ENCODE measurements around the gene ASMTL. TPM values are rescaled to one million over a fixed set of nuclear protein-coding genes. Genes with fewer than 3 reads are reported as not detected.
"Not testable (repeated sequence)": the region's sequence is repeated elsewhere in the genome, so short reads cannot be mapped to it uniquely, and the experiment has no call there.

ASMTL gene
- total and polyA plus RNA-seq, 2 experiments from 2014 or later: 53.7 to 61.2 TPM

- TF ChIP-seq ZNF331 (CRISPR knock-in tag; IDR thresholded peaks at IDR 0.05; ENCODE audit: low read depth): no peak
These were observed 45.7 kb downstream of the ASMTL start (continued) for GRCh38 chrX:1407035-1407434.

GRCh38 chrX:1405769-1406168 lies 46.9 kb downstream of the ASMTL start:
- not testable (repeated sequence) for H3K27ac Mint-ChIP-seq; H3K79me2 ChIP-seq (replicated peaks; ENCODE audit: insufficient read depth); DNase-seq (ENCODE audit: low spot score); H3K27ac ChIP-seq (ENCODE audit: low read depth); H3K27me3 ChIP-seq (ENCODE audit: insufficient read depth); H3K4me3 Mint-ChIP-seq; H3K9me3 Mint-ChIP-seq; ATAC-seq; H3K27me3 Mint-ChIP-seq (ENCODE audit: insufficient read depth, low read depth, poor library complexity); H4K20me1 ChIP-seq (replicated peaks; ENCODE audit: insufficient read depth); H3K4me1 ChIP-seq (ENCODE audit: insufficient read depth); H3K4me3 ChIP-seq; H3K4me1 Mint-ChIP-seq; H3K4me2 ChIP-seq; H2AFZ ChIP-seq
- H3K36me3 Mint-ChIP-seq (ENCODE audit: low read depth): peaks cover 14% of the 10 kb centered on the region
- H3F3A ChIP-seq (replicated peaks; ENCODE audit: low read depth): 0 out of 2 replicates have a peak, but pooled peaks cover 10% of the 10 kb centered on the region
- H3K36me3 ChIP-seq (ENCODE audit: insufficient read depth): peaks cover 39% of the 10 kb centered on the region
- H3K9me2 ChIP-seq (ENCODE audit: insufficient read depth): peaks cover 25% of the 10 kb centered on the region

GRCh38 chrX:1403867-1404266 lies 48.8 kb downstream of the ASMTL start:
- not testable (repeated sequence) for H3K4me2 ChIP-seq; H3K27ac Mint-ChIP-seq; H3K4me1 Mint-ChIP-seq; H3K9me3 Mint-ChIP-seq; H3K27ac ChIP-seq (ENCODE audit: low read depth); H3K4me3 ChIP-seq; H3K4me1 ChIP-seq (ENCODE audit: insufficient read depth); H3K27me3 Mint-ChIP-seq (ENCODE audit: insufficient read depth, low read depth, poor library complexity); H3K79me2 ChIP-seq (replicated peaks; ENCODE audit: insufficient read depth); DNase-seq (ENCODE audit: low spot score); H2AFZ ChIP-seq; ATAC-seq; H3K27me3 ChIP-seq (ENCODE audit: insufficient read depth); H3K4me3 Mint-ChIP-seq
- Histone ChIP-seq H4K20me1 (replicated peaks; ENCODE audit: insufficient read depth) (peaks cover 11% of the 10 kb centered on the region), H3F3A (replicated peaks; ENCODE audit: low read depth) (0 out of 2 replicates have a peak, but pooled peaks cover 20% of the 10 kb centered on the region), H3K9me2 (ENCODE audit: insufficient read depth) (peaks cover 25% of the 10 kb centered on the region), H3K36me3 (ENCODE audit: insufficient read depth) (peaks cover 39% of the 10 kb centered on the region)
- peaks cover 27% of the 10 kb centered on the region; the same call in 2 of the 3 replicates for H3K36me3 Mint-ChIP-seq (ENCODE audit: low read depth)

- Histone ChIP-seq H4K20me1 (replicated peaks; ENCODE audit: insufficient read depth) (peaks cover 11% of the 10 kb centered on the region), H3K79me2 (replicated peaks; ENCODE audit: insufficient read depth) (no peaks in the 10 kb centered on the region), H3K27ac (ENCODE audit: low read depth) (no peak overlapping the region), H3K36me3 (ENCODE audit: insufficient read depth) (peaks cover 39% of the 10 kb centered on the region), H3K27me3 (ENCODE audit: insufficient read depth) (no peaks in the 10 kb centered on the region), H3K4me3 (no peak overlapping the region), H3F3A (replicated peaks; ENCODE audit: low read depth) (0 out of 2 replicates have a peak, but pooled peaks cover 20% of the 10 kb centered on the region), H3K4me2 (no peak overlapping the region), H3K4me1 (ENCODE audit: insufficient read depth) (no peaks in the 10 kb centered on the region), H3K9me2 (ENCODE audit: insufficient read depth) (peaks cover 25% of the 10 kb centered on the region), H2AFZ (no peak overlapping the region)
- Mint-ChIP-seq H3K27me3 (ENCODE audit: insufficient read depth, low read depth, poor library complexity) (peaks cover 4% of the 10 kb centered on the region), H3K4me1 (no peaks in the 10 kb centered on the region), H3K27ac (no peak overlapping the region), H3K9me3 (no peaks in the 10 kb centered on the region), H3K36me3 (ENCODE audit: low read depth) (peaks cover 30% of the 10 kb centered on the region; the same call in 2 of the 3 replicates), H3K4me3 (no peak overlapping the region)
- ATAC-seq (no peak), DNase-seq (ENCODE audit: low spot score) (no peak)
- TF ChIP-seq ZNF462 (CRISPR knock-in tag; IDR thresholded peaks at IDR 0.05) (no peak), EZH2phosphoT487 (IDR thresholded peaks at IDR 0.05; ENCODE audit: unreplicated experiment) (no peak), ZNF114 (CRISPR knock-in tag; IDR thresholded peaks at IDR 0.05) (no peak), EZH2 (IDR thresholded peaks at IDR 0.05; ENCODE audit: low read depth, unreplicated experiment) (no peak)
These were observed 49.5 kb downstream of the ASMTL start for GRCh38 chrX:1403228-1403627.

Data from GM23338 (cell line).